ENCODE results near the gene PIPOX. TPM values are rescaled to one million over a fixed set of nuclear protein-coding genes. Genes with fewer than 3 reads are reported as not detected.
"Not testable (repeated sequence)": the region's sequence is repeated elsewhere in the genome, so short reads cannot be mapped to it uniquely, and the experiment has no call there.

PIPOX gene
- total and polyA plus RNA-seq, 4 experiments from 2014 or later: 0.29 to 3.6 (median 3.5) TPM; not detected in 1

DNA sequence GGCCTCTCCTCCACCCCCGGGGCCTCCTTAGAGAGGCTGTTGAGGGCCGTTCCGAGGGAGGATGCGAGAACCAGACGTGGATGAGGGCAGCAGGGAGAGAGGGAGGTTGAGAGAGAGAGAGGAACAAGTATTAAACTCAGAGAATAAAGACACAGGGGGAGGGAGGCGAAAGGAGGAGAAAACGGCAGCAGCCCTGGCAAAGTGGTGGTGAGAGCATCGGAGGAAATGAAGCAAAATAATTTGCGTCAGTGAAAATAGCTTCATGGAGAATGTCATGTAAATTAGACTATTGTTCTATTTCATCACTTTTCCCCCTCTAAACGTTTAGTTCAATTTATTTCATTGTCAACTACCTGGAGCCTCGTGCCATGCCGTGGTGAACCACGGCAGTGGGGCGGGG lies 38.0 kb downstream of the PIPOX start:
- POLR2A ChIA-PET (ENCODE audit: partially characterized antibody): no interaction called here
- peaks cover 31 to 71% of the 10 kb centered on the region in 2 donors for H3K36me3 Mint-ChIP-seq
- H3K36me3 ChIP-seq (ENCODE audit: insufficient read depth, low read length): peaks cover 39% of the 10 kb centered on the region

DNA sequence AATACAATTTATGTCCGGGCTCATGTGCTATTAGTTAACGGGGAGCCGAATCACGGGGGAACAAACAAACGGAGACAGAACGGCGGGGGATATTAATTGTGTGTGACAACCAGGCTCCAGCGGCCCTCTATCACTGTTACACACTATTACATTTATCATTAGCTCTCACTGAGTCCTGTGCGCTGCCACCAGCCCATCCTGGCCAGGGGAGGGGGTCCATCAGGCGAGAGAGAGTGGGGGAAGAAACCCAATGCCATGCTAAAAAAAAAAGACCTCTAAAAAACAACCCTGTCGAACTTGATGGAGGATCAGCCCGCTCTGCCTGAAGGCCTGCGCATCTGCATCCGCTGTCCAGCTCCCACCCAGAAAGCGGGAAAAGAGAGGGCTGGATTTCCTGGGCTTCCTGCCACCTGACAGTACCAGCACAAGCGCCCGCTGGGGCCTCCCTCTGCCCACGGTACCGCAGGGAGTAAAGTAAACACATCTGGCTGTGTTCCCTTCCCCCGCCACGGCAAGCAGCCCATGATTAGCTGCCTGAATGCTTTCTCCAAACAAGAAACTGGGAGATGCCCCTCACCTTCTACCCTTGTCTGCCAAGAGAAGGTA lies 41.7 kb downstream of the PIPOX start:
- H3K36me3 ChIP-seq (ENCODE audit: insufficient read depth, low read length): peaks cover 63% of the 10 kb centered on the region
- Mint-ChIP-seq H3K4me3 (peak overlapping the region in 1 of 8 donors; percentile 31), H3K36me3 (peaks cover 61 to 74% of the 10 kb centered on the region in 2 donors), H3K4me1 (no peaks in the 10 kb centered on the region), H3K9me3 (no peaks in the 10 kb centered on the region), H3K27ac (no peak overlapping the region), H3K27me3 (no peaks in the 10 kb centered on the region)
- no peaks in the 10 kb centered on the region for H3K27me3 ChIP-seq (ENCODE audit: insufficient read depth, low read length)
- no peak for DNase-seq
- H3K9me3 ChIP-seq (ENCODE audit: control insufficient read depth in 1 of 2, low read length in 2 of 2): no peaks in the 10 kb centered on the region
- H3K27ac ChIP-seq (ENCODE audit: low read depth, low read length): no peak overlapping the region
- intact Hi-C loops (cut with micrococcal nuclease): no loop called here
- CTCF ChIA-PET (ENCODE audit: partially characterized antibody): interaction anchor here (1.5 to 2.0 kb wide), 2 partner anchors 32 to 119 kb away, joined by 5 to 6 read pairs; no protein-coding TSS in a partner anchor
- no peak overlapping the region for H3K4me3 ChIP-seq (ENCODE audit: low read length in 2 of 2)
- POLR2A ChIA-PET (ENCODE audit: partially characterized antibody): no interaction called here
- no peaks in the 10 kb centered on the region for H3K4me1 ChIP-seq (ENCODE audit: insufficient read depth, low read length)

More for the DNA sequence above, 38.0 kb downstream of the PIPOX start:
- no peaks in the 10 kb centered on the region for H3K4me1 ChIP-seq (ENCODE audit: insufficient read depth, low read length)
- Mint-ChIP-seq H3K27ac (peak overlapping the region in 1 of 7 donors; percentile 48), H3K4me3 (no peak overlapping the region), H3K9me3 (no peaks in the 10 kb centered on the region), H3K27me3 (no peaks in the 10 kb centered on the region), H3K4me1 (no peaks in the 10 kb centered on the region)
- intact Hi-C loops (cut with micrococcal nuclease): no loop called here
- H3K9me3 ChIP-seq (ENCODE audit: control insufficient read depth in 1 of 2, low read length in 2 of 2): no peaks in the 10 kb centered on the region
- H3K27ac ChIP-seq (ENCODE audit: low read depth, low read length): no peak overlapping the region
- CTCF ChIA-PET (ENCODE audit: partially characterized antibody): no interaction called here
- H3K4me3 ChIP-seq (ENCODE audit: low read length in 2 of 2): no peak overlapping the region
- H3K27me3 ChIP-seq (ENCODE audit: insufficient read depth, low read length): no peaks in the 10 kb centered on the region
- DNase-seq: no peak

DNA sequence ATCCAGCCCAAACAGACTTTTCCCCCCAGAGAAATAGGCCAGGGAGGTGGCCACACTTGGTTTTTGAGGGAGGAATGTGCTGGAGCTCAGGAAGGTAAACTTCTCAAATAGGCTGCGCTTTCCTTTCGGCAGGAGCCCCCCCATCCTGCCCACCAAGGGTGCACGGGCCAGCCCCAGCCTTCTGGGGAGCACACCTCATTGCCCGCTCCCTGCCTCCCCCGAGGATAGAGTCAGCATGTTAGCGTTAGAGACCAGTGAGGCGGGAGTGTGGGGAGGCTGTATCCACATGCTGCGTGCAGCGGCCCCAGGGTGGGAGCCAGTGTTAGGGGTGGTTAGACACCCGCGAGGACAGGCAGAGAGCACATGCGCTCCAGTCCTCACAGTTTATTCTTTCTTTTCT lies 42.3 kb downstream of the PIPOX start:
- peaks cover 61 to 76% of the 10 kb centered on the region in 2 donors for H3K36me3 Mint-ChIP-seq
- H3K27me3 ChIP-seq (ENCODE audit: insufficient read depth, low read length): no peaks in the 10 kb centered on the region
- no peaks in the 10 kb centered on the region for H3K27me3 Mint-ChIP-seq
- no peaks in the 10 kb centered on the region for H3K9me3 ChIP-seq (ENCODE audit: control insufficient read depth in 1 of 2, low read length in 2 of 2)
- no peak overlapping the region for H3K27ac Mint-ChIP-seq
- H3K4me3 ChIP-seq (ENCODE audit: low read length in 2 of 2): no peak overlapping the region
- H3K4me3 Mint-ChIP-seq: no peak overlapping the region
- ChIA-PET POLR2A (ENCODE audit: partially characterized antibody) (no interaction called here), CTCF (ENCODE audit: partially characterized antibody) (interaction anchor here (2.0 kb wide), 1 partner anchor 120 kb away, joined by 5 read pairs; no protein-coding TSS in a partner anchor)
- H3K27ac ChIP-seq (ENCODE audit: low read depth, low read length): no peak overlapping the region
- DNase-seq: no peak
- H3K9me3 Mint-ChIP-seq: no peaks in the 10 kb centered on the region
- peaks cover 69% of the 10 kb centered on the region for H3K36me3 ChIP-seq (ENCODE audit: insufficient read depth, low read length)
- no peaks in the 10 kb centered on the region for H3K4me1 ChIP-seq (ENCODE audit: insufficient read depth, low read length)
- H3K4me1 Mint-ChIP-seq: no peaks in the 10 kb centered on the region
- intact Hi-C loops (cut with micrococcal nuclease): no loop called here

- intact Hi-C loops (cut with micrococcal nuclease): no loop called here
- POLR2A ChIA-PET (ENCODE audit: partially characterized antibody): no interaction called here
Observed at GRCh38 chr17:29086628-29087332, 43.8 kb downstream of the PIPOX start.

GRCh38 chr17:29088782-29089181 lies 45.8 kb downstream of the PIPOX start:
- H3K4me1 ChIP-seq (ENCODE audit: insufficient read depth, low read length); H3K9me3 Mint-ChIP-seq; H3K27ac ChIP-seq (ENCODE audit: low read depth, low read length); H3K4me3 ChIP-seq (ENCODE audit: low read length in 2 of 2); H3K4me1 Mint-ChIP-seq; H3K27ac Mint-ChIP-seq; DNase-seq; H3K9me3 ChIP-seq (ENCODE audit: control insufficient read depth in 1 of 2, low read length in 2 of 2); intact Hi-C loops (cut with micrococcal nuclease); H3K27me3 Mint-ChIP-seq; POLR2A ChIA-PET (ENCODE audit: partially characterized antibody); H3K27me3 ChIP-seq (ENCODE audit: insufficient read depth, low read length); H3K4me3 Mint-ChIP-seq: not testable (repeated sequence)
- CTCF ChIA-PET (ENCODE audit: partially characterized antibody): interaction anchor here (1.2 kb wide), 1 partner anchor 125 kb away, joined by 4 read pairs; no protein-coding TSS in a partner anchor
- peaks cover 43 to 80% of the 10 kb centered on the region in 2 donors for H3K36me3 Mint-ChIP-seq
- peaks cover 86% of the 10 kb centered on the region for H3K36me3 ChIP-seq (ENCODE audit: insufficient read depth, low read length)

More at GRCh38 chr17:29086628-29087332, 43.8 kb downstream of the PIPOX start:
- H3K36me3 Mint-ChIP-seq: peaks cover 50 to 76% of the 10 kb centered on the region in 2 donors
- H3K4me3 Mint-ChIP-seq: no peak overlapping the region
- H3K36me3 ChIP-seq (ENCODE audit: insufficient read depth, low read length): peaks cover 79% of the 10 kb centered on the region
- CTCF ChIA-PET (ENCODE audit: partially characterized antibody): interaction anchor here (1.4 kb wide), 1 partner anchor 30 kb away, joined by 4 read pairs; no protein-coding TSS in a partner anchor
- H3K4me3 ChIP-seq (ENCODE audit: low read length in 2 of 2): no peak overlapping the region
- H3K27me3 Mint-ChIP-seq: no peaks in the 10 kb centered on the region
- no peaks in the 10 kb centered on the region for H3K9me3 Mint-ChIP-seq
- no peak for DNase-seq
- H3K4me1 ChIP-seq (ENCODE audit: insufficient read depth, low read length): no peaks in the 10 kb centered on the region
- H3K9me3 ChIP-seq (ENCODE audit: control insufficient read depth in 1 of 2, low read length in 2 of 2): no peaks in the 10 kb centered on the region
- H3K4me1 Mint-ChIP-seq: no peaks in the 10 kb centered on the region
- no peak overlapping the region for H3K27ac ChIP-seq (ENCODE audit: low read depth, low read length)
- no peak overlapping the region for H3K27ac Mint-ChIP-seq
- no peaks in the 10 kb centered on the region for H3K27me3 ChIP-seq (ENCODE audit: insufficient read depth, low read length)

GRCh38 chr17:29089601-29090044 lies 46.7 kb downstream of the PIPOX start:
- Histone ChIP-seq H3K27ac (ENCODE audit: low read depth, low read length) (no peak overlapping the region), H3K9me3 (ENCODE audit: control insufficient read depth in 1 of 2, low read length in 2 of 2) (no peaks in the 10 kb centered on the region), H3K4me1 (ENCODE audit: insufficient read depth, low read length) (no peaks in the 10 kb centered on the region), H3K4me3 (ENCODE audit: low read length in 2 of 2) (no peak overlapping the region), H3K36me3 (ENCODE audit: insufficient read depth, low read length) (peaks cover 91% of the 10 kb centered on the region), H3K27me3 (ENCODE audit: insufficient read depth, low read length) (no peaks in the 10 kb centered on the region)
- no peaks in the 10 kb centered on the region for H3K4me1 Mint-ChIP-seq
- POLR2A ChIA-PET (ENCODE audit: partially characterized antibody): no interaction called here
- intact Hi-C loops (cut with micrococcal nuclease): no loop called here
- H3K27ac Mint-ChIP-seq: peak overlapping the region in 3 of 7 donors; percentile 18 to 64 (median 54)
- DNase-seq: no peak
- H3K27me3 Mint-ChIP-seq: no peaks in the 10 kb centered on the region
- CTCF ChIA-PET (ENCODE audit: partially characterized antibody): interaction anchor here (1.2 to 6.0 kb wide), 2 partner anchors 27 to 126 kb away, joined by 4 to 39 read pairs; no protein-coding TSS in a partner anchor
- peaks cover 42 to 78% of the 10 kb centered on the region in 2 donors for H3K36me3 Mint-ChIP-seq
- no peaks in the 10 kb centered on the region for H3K9me3 Mint-ChIP-seq
- H3K4me3 Mint-ChIP-seq: no peak overlapping the region

DNA sequence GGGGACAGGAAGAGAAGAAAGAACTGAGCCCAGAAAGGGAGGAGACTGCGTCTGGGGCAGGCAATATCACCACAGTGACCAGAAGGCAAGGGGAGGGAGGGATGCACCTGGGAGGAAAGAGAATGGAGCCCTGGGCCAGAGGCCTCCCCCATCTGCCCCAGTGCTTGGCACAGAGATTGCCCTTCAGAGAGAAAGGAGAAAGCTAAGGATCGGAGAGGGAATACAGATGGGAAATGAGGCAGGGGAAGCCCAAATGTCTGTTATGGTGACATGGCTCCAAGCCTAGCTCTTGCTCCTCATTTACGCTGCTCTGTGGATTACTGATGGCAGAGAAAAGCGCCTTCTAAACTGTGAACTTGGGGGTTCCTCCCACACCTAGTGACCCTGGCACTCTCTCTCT lies 47.2 kb downstream of the PIPOX start:
- Histone ChIP-seq H3K9me3 (ENCODE audit: control insufficient read depth in 1 of 2, low read length in 2 of 2) (no peaks in the 10 kb centered on the region), H3K27me3 (ENCODE audit: insufficient read depth, low read length) (no peaks in the 10 kb centered on the region), H3K4me3 (ENCODE audit: low read length in 2 of 2) (no peak overlapping the region), H3K4me1 (ENCODE audit: insufficient read depth, low read length) (no peaks in the 10 kb centered on the region), H3K36me3 (ENCODE audit: insufficient read depth, low read length) (peaks cover 93% of the 10 kb centered on the region), H3K27ac (ENCODE audit: low read depth, low read length) (no peak overlapping the region)
- Mint-ChIP-seq H3K4me1 (no peaks in the 10 kb centered on the region), H3K27me3 (no peaks in the 10 kb centered on the region), H3K4me3 (no peak overlapping the region), H3K36me3 (peaks cover 42 to 78% of the 10 kb centered on the region in 2 donors), H3K27ac (peak overlapping the region in 3 of 7 donors; percentile 23 to 64 (median 54)), H3K9me3 (no peaks in the 10 kb centered on the region)
- ChIA-PET POLR2A (ENCODE audit: partially characterized antibody) (no interaction called here), CTCF (ENCODE audit: partially characterized antibody) (interaction anchor here (1.2 to 6.0 kb wide), 2 partner anchors 27 to 126 kb away, joined by 4 to 39 read pairs; no protein-coding TSS in a partner anchor)
- intact Hi-C loops (cut with micrococcal nuclease): no loop called here
- DNase-seq: no peak

All from CD4-positive, alpha-beta memory T cell (primary cell).